GM12875 (cell line): ENCODE data around the gene TAS2R42.

Source experiments
- H3K4me3 ChIP-seq: one replicate; pipeline ENCODE4 v1.5.1; 2011; ENCODE audit warnings: low read depth, low read length, control low read depth
- TF ChIP-seq, protein P1 (sequence below): IDR thresholded peaks from 2 replicates; pipeline ENCODE4 v1.5.1; 2011; ENCODE audit warnings: low read depth, mild to moderate bottlenecking, control low read depth, inconsistent platforms, low read length, moderate library complexity, borderline replicate concordance; ENCODE audit not compliant: insufficient read depth

The TAS2R42 gene

DNA sequence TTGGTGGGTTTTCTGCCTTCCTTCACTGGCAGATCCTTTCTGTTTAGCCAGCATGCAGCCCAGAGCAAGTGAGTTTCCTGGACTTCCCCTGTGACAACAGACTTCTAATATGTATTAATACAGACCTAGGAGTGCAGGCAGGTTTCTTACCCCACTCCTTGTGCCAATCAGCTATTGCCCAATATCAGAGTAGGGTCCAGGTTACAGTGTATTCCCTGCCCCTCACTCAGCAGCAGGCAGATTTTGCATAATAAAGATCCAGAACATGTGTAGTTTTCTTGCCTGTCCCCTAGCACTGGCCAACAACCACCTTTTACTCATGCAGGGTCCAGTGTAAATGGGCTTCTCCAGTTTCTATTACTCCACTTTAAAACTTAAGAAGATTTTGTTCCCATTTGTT is 20.4 kb downstream of the TAS2R42 start:
- TF ChIP-seq, protein P1, sequence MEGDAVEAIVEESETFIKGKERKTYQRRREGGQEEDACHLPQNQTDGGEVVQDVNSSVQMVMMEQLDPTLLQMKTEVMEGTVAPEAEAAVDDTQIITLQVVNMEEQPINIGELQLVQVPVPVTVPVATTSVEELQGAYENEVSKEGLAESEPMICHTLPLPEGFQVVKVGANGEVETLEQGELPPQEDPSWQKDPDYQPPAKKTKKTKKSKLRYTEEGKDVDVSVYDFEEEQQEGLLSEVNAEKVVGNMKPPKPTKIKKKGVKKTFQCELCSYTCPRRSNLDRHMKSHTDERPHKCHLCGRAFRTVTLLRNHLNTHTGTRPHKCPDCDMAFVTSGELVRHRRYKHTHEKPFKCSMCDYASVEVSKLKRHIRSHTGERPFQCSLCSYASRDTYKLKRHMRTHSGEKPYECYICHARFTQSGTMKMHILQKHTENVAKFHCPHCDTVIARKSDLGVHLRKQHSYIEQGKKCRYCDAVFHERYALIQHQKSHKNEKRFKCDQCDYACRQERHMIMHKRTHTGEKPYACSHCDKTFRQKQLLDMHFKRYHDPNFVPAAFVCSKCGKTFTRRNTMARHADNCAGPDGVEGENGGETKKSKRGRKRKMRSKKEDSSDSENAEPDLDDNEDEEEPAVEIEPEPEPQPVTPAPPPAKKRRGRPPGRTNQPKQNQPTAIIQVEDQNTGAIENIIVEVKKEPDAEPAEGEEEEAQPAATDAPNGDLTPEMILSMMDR = no peak
- H3K4me3 ChIP-seq = no peak overlapping the region

DNA sequence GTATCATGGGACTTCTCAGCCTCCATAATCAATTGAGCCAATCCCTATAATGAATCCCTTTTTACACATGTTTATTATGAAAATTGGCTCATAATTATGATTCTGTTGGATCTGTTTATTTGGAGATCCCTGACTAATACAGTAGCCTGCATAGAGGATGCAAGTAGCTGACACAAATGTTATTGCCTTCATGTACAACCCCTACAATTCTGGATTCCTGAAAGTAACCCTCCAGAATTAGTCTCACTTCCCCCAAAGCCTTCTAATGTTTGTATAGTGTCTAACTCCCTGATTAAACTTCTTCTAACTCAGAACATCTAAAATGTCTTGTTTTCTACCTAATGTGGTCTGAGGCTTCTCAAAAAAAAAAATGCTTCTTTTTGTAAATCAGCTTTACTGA is 22.4 kb downstream of the TAS2R42 start:
- TF ChIP-seq, protein P1 = no peak
- no peak overlapping the region for H3K4me3 ChIP-seq

DNA sequence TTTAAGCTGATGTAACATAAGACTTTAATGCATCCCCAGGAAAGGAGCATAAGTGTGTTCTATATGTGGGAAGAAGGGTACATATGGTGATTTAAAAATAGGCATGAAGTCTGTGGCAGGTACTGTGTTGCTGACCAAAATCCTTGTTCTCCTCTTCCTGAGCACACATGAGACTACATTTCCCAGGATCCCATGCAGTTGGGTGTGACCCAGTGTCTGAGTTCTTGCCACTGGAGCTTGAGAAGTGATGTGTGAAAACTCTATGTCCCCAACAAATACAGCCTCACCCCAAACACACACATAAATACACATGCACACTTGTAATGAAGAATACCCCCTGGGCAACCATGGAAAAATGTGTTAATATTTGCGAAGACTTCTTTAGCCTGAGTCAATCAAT is 24.2 kb downstream of the TAS2R42 start:
- H3K4me3 ChIP-seq = no peak overlapping the region
- TF ChIP-seq, protein P1 = no peak

DNA sequence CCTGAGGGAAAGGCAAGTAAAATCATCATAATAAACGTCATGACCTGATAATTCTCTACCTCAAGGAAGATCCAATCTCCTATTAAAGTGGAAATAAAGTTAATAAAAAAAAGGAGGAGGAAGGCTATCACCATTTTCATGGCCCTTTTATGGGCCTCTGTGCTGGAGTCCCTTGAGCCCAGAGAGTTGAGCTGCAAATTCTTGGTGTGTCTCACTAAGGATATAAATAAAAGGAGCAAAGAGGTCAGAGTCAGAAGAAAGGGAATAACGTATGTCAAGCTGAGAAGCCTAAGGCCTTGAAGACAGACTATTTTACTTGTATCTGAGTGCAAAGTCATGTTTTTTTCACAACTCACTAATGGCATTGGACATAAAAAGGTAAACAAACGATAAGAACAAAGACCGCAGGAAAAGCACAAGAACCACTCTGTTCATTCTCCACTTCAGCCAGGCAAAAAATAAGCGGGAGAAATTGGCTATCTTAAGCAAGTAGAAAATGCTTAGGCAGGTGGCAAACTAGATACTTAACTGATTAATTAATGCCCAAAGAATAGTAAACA is 27.8 kb downstream of the TAS2R42 start:
- TF ChIP-seq, protein P1 = no peak
- H3K4me3 ChIP-seq = no peak overlapping the region

DNA sequence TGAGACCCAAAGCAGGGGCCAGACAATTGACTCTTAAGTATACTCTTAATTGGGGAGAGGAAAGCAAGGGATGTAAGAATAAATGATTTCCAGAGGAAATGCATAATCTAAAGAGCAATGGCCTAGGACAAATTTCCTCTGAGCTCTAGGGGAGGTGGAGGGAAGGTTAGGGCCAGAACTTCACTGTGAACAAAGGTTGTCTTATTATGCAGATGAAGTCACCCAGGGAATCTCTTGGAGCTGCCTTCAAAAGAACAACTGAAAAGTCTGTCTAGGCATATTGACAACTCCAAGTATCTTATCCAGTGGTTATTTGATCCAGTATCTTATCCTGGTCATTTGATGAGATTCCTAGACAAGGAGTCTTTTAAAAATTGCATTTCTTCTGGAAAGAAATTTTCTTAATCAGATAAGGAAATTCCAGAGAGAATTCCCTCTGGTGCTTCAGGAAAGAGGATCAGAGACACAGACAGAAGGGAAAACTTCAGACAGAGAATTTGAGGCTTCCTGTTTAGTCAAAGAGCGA is 32.3 kb downstream of the TAS2R42 start:
- TF ChIP-seq, protein P1 = no peak
- no peak overlapping the region for H3K4me3 ChIP-seq

DNA sequence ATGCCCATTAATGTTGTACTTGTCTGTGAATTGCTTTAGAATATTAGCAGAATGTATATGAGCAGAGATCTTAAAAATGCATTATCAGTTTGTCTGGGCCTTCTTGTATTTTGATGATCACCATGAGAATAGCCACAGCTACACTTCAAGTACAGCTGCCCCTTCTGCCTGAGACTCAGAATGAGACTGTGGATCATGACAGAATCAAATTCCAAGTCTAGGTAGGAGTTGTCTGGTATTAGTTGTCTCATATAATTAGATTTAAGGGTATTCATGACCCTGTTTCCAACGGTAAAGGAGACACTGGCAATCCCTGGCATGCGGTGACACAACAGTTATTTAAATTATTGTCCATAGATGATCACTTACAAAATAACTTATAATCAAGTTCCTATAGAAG is 34.0 kb downstream of the TAS2R42 start:
- H3K4me3 ChIP-seq = no peak overlapping the region
- TF ChIP-seq, protein P1 = no peak

DNA sequence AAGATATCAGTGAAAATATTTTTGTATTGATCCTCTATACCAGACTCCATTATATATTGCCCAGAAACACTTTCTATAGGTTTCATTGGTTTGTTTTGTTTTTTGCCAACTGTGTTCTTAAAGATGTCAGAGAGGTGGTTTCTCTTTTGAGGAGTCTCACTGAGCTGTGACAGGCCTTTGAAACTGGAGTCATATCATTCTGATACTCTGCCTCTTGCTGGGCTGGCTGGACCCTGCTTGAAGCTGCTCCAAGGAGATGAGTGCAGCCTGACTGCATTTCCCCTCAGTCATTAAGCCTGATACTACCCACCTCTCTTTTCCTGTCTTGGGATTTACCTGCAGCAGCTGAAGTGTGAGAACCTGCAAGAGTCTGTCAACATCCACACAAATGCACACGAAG is 35.9 kb downstream of the TAS2R42 start:
- no peak overlapping the region for H3K4me3 ChIP-seq
- TF ChIP-seq, protein P1 = no peak
